ENCODE results near the gene TTYH2. TPM values are rescaled to one million over a fixed set of nuclear protein-coding genes. Genes with fewer than 3 reads are reported as not detected.

TTYH2 gene
- total RNA-seq, 1 donor from 2014 or later: 3.8 TPM

DNA sequence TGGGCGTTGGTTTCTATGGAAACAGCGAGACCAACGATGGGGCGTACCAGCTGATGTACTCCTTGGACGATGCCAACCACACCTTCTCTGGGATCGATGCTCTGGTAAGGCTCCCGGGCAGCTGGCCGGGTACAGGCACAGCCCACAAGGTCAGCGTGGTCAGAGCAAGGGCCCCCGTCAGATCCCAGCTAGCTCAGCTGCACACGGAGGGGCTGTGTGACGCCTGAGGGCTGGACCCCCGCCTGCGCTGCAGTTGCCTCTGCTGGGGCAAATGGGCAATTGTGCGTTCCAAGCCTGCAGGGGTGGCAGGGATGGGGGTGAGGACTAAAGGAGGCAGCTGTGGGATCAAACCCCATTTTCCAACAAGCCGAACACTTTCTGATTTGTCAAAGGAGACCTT lies 17.5 kb downstream of the TTYH2 start:
- DNase-seq (no peak), ATAC-seq (ENCODE audit: low read depth) (no peak)
- Mint-ChIP-seq H3K27ac (no peak overlapping the region), H3K27me3 (no peaks in the 10 kb centered on the region), H3K36me3 (ENCODE audit: low read depth) (no peaks in the 10 kb centered on the region), H3K4me3 (no peak overlapping the region), H3K4me1 (peaks cover 12% of the 10 kb centered on the region), H3K9me3 (no peaks in the 10 kb centered on the region)
- TF ChIP-seq CTCF (IDR thresholded peaks at IDR 0.05): no peak
- POLR2A ChIA-PET: interaction anchor here (0.7 kb wide), 1 partner anchor 511 kb away, joined by 4 read pairs; no protein-coding TSS in a partner anchor
- CTCF ChIA-PET: no interaction called here
- intact Hi-C loops (cut with micrococcal nuclease): no loop called here

GRCh38 chr17:74231928-74232907 lies 18.8 kb downstream of the TTYH2 start:
- Mint-ChIP-seq H3K4me1 (peaks cover 12% of the 10 kb centered on the region), H3K36me3 (ENCODE audit: low read depth) (no peaks in the 10 kb centered on the region), H3K4me3 (no peak overlapping the region), H3K27me3 (no peaks in the 10 kb centered on the region), H3K9me3 (no peaks in the 10 kb centered on the region), H3K27ac (no peak overlapping the region)
- no peak for ATAC-seq (ENCODE audit: low read depth)
- no peak for TF ChIP-seq CTCF (IDR thresholded peaks at IDR 0.05)
- intact Hi-C loops (cut with micrococcal nuclease): no loop called here
- DNase-seq: no peak
- CTCF ChIA-PET: no interaction called here
- POLR2A ChIA-PET: no interaction called here

GRCh38 chr17:74233937-74234336 lies 20.6 kb downstream of the TTYH2 start:
- Mint-ChIP-seq H3K4me1 (peaks cover 12% of the 10 kb centered on the region), H3K36me3 (ENCODE audit: low read depth) (no peaks in the 10 kb centered on the region), H3K4me3 (no peak overlapping the region), H3K27ac (no peak overlapping the region), H3K9me3 (no peaks in the 10 kb centered on the region), H3K27me3 (no peaks in the 10 kb centered on the region)
- intact Hi-C loops (cut with micrococcal nuclease): no loop called here
- ATAC-seq (ENCODE audit: low read depth): no peak
- ChIA-PET CTCF (no interaction called here), POLR2A (no interaction called here)
- TF ChIP-seq CTCF (IDR thresholded peaks at IDR 0.05): no peak
- no peak for DNase-seq

- TF ChIP-seq CTCF (IDR thresholded peaks at IDR 0.05): no peak
- POLR2A ChIA-PET: no interaction called here
- CTCF ChIA-PET: no interaction called here
- Mint-ChIP-seq H3K27ac (no peak overlapping the region), H3K9me3 (no peaks in the 10 kb centered on the region), H3K36me3 (ENCODE audit: low read depth) (no peaks in the 10 kb centered on the region), H3K4me3 (peak overlapping the region; percentile 59), H3K4me1 (peaks cover 12% of the 10 kb centered on the region), H3K27me3 (no peaks in the 10 kb centered on the region)
- intact Hi-C loops (cut with micrococcal nuclease): no loop called here
- ATAC-seq (ENCODE audit: low read depth): no peak
- DNase-seq: no peak
Observed at GRCh38 chr17:74234486-74234885, 21.1 kb downstream of the TTYH2 start.

DNA sequence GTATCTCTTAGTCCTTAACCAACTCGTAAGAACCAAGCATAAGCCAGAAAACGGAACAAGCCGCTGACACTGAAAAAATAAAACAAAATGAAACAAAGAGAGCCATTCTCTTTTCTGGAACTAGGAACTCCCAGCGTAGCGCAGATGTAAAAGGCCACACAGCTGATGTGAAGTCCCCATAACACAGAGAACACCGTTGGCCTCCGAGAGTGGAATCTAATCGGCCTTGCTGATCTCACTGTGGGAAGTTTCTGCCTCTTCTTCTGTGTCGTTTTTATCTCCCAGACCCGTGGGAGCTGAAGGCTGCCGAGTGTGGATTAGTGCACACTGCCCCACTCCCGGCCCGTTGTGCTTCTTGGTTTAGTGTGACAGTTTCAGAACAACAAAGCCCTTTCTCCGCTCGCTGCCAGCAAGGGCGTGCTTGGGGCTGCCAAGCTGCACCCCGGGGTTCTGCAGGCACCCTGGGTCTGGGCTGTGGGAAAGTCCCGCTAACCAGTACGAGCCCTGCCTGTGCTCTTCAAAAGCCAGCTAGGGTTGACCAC lies 21.7 kb downstream of the TTYH2 start:
- intact Hi-C loops (cut with micrococcal nuclease): no loop called here
- DNase-seq: no peak
- H3K4me1 Mint-ChIP-seq: peaks cover 12% of the 10 kb centered on the region
- H3K36me3 Mint-ChIP-seq (ENCODE audit: low read depth): no peaks in the 10 kb centered on the region
- CTCF ChIA-PET: no interaction called here
- H3K9me3 Mint-ChIP-seq: no peaks in the 10 kb centered on the region
- POLR2A ChIA-PET: no interaction called here
- H3K4me3 Mint-ChIP-seq: peak overlapping the region; percentile 59
- TF ChIP-seq CTCF (IDR thresholded peaks at IDR 0.05): no peak
- H3K27me3 Mint-ChIP-seq: no peaks in the 10 kb centered on the region
- peak; percentile 34 for ATAC-seq (ENCODE audit: low read depth)
- peak overlapping the region; percentile 71 for H3K27ac Mint-ChIP-seq

Data from activated B cell treated with CpG ODN at 0.5 μM for 24 hours (primary cell).